GM21526 (cell line): ENCODE measurements around the gene PDE4D.

ENCODE experiments used
- ATAC-seq: cut with Tn5 transposase; IDR thresholded peaks from one replicate; pipeline ENCODE4 v1.9.1; 2021; ENCODE audit warnings: moderate library complexity; ENCODE audit not compliant: unreplicated experiment, low FRiP score

The PDE4D gene

DNA sequence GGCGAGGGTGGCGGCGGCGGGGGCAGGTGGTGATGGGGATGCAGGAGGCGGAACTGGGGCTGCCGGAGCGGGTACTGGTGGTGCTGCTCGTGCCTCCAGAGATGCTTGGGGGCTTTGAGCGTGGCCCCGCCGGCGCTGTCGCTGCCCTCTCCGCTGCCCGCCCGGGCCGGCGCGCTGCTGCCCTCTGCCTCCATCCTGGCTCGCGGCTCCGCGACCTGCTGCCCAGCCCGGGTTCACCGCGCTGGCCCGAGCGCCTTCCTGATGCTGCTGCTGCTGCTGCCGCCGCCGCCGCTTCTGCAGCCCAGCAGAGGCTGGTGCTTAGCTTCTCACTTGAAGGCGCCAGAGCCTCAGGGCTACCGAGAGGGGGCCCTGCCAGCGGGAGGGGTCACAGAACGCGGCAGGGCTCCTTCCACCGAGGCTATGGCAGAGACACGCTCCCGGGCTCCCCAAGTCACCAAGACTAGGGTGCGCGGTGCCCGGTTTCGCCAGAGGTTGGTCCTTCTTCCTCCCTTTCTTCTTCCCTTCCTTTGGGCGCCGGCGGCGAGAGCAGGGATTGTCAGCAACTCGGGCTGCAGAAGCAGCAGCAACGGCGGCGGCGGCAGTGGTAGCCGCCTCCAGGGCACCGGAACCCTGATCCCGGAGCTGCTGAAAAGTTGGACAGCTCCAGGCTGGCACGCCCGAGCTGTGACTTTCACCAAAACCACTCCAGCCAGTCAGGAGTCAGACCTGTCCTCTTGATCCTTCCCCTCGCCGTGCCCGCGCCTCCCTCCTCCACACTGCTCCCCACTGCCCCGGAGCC lies at the start of gene PDE4D:
TSS of gene PDE4D (minus strand) at position 298 of the 799 bp plus-strand sequence.
- no peak for ATAC-seq

DNA sequence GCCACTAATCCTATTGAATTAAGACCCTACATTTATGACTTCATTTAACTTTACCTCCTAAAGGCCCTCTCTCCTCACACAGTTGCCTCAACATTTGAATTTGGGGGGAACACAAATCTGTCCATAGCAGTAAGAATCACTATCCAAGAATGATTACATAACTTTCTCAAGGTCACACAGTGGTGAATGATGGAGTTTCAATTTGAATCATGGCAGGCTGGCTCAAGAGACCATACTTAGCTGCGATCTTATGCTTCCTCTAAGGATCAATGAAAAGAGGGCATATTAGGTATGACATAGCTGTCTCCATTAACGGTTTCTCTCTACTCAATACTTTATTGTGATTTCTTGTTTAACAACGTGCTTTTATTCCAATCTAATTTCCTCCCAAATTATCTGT lies 44.1 kb upstream of the PDE4D start:
- no peak for ATAC-seq

DNA sequence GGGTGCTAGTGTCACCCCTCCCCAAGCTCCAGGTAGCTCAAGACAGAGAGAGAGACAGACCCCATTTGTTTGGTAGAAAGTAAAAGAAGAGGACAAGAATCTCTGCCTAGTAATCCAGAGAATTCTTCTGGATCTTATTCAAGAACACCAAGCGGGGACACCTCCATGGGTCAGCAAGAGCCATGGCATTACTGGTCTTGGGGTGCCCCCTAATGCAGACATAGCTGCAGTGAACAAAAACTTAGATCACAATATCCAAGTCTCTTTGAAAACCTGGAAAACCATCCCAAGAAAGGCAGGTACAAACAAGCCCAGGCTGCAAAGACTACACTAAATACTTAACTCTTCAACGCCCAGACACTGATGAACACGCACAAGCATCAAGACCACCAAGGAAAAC lies 29.9 kb upstream of the PDE4D start:
- no peak for ATAC-seq

DNA sequence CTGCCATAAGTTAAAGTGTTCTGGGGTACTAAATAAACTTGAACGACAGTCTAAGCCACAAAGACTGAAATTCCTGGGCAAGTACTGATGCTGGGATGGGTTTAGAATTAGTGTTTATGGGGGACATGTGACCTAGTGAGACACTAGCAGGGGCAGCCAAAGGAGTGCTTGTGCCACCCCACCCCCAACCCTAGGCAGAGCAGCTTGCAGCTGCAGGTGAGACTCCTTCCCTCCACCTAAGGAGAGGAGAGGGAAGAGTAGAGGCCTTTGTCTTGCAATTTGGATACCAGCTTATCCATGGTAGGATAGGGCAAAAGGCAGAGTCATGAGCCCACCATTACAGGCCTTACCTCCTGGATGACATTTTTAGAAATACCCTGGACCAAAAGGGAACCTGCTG lies 28.7 kb upstream of the PDE4D start:
- no peak for ATAC-seq

DNA sequence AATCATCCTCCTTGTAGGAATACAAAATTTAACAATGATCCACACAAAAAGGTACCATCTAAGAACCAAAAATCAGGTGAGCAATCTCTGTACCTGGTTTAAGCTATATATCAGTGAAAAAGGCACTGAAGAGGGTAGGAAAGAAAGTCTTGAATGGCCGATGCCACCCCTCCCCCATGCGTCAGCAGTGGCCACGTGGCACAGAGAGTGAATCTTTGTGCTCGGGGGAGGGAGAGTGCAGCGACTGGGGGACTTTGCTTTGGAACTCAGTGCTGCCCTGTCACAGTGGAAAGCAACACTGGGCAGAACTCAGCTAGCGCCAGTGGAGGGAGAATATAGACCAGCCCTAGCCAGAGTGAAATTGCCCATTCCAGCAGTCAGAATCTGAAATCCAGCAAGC lies 28.3 kb upstream of the PDE4D start:
- no peak for ATAC-seq

DNA sequence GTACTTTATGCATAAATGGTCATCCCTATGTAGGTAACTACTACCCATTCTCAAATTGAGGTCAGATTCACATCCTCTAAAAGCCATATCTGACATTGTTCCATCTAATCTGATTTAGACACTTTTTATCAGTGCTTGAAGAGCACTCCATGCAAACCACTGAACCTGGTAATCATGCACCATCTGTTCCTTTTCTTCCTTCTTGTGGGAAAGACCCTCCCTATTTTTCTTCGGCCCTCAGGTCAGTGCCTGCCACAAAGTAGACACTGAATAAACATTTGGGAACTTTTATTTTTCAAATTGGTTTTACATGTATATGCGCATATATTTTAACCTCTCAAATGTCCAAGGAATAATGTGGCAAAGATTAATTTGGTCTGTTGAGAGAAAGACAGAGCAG lies 26.0 kb upstream of the PDE4D start:
- no peak for ATAC-seq

DNA sequence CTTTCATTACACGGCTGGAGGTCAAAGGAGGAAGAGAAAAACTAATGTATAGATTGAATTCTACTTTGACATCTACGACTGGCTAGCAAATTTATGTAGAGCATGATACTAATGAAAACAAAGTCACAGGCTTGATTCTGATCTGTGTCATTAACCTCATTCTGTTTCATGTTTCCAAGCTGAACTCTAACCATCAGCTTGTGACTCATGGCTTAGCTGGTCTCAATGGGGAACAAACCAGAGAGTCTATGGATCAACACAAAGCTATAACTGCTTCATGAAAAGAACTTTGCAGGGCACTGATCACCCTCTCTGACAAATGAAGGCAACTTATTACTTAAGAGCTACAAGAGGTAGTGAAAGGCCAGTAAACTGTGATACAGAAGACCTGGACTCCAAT lies 23.6 kb upstream of the PDE4D start:
- ATAC-seq = no peak

DNA sequence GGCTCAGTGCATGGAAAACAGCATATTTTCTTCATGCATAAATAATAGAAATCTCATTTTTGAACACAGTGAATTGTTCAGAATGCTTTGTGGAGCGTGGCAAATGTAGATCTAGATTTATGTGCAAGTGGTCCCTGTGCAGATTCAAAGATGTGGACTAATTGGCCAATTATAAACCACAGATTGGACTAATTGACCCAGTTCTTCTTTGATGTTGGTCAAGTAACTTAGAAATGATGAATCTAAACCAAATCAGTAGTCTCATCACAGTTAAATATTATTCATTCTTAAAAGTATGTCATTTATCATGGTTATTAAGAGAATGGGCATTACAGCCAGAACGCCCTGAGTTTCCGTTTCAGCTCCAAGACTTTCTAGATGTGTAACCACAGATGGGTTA lies 11.7 kb upstream of the PDE4D start:
- ATAC-seq = no peak

DNA sequence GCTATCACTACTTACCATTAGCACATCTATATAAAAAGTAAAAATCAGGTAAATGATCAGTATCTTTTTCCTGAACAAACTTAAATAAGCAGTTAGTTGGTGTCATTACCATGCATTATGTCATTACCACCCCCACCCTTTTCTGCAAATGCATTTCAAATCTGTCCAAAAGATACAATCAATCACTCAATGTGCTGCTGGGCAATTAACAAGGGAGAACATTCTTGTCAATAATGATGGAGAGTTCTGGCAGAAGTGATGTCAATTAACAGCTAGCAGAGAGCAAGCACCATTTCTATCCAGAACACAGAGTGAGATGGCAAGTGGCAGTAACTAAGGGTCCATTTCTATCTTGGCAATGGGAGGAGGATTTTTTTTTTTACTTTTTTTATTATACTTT lies 3.5 kb upstream of the PDE4D start:
- no peak for ATAC-seq

DNA sequence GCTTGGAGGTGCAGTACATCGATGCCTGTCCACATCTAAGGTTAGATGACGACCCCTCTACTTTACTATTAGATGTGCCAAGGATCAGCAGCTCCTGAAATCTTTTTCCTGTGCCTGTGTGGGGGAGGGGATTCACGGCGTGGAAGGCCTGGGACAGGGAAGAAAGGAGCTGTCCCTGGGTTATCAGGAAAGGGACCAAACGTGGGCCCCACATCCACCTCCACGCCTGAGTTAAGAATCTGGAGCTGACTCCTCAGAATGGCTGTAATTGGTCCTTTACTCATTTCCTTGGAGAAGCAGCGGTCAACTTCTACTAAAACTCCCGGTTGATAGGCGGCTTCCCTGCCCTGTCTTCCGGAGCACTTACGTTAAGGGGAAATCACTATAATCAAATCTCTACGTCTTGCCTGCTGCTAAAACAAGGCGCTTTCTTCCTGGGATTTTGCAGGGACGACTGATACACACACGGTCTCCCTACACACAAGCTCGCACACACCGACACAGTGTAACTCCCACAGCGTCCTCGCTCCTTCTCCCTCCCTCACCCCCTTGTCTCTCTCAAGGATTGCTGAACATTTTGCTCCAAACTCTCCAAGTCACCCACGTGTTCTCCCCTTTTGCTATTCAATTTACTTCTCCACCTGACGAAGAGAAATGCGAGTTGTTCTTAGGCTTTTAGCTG lies 1.4 kb downstream of the PDE4D start:
- no peak for ATAC-seq

DNA sequence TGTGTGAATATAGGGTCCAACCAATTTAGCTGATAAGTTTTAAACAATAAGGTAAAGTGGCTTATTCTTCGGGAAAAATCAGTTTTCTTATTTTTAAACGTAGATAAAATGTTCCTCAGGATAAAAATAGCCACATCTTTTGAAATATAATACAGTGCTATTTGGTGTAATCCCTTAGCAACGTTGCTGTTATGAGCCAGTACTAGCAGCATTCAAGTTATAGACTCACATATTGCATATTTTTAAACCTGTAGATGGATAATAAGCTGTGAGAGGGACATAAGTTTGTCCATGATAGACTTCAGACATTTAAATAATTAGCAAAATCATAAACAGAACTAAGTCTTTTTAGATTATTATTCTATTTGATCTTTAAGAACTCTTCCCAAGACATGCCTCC lies 6.3 kb downstream of the PDE4D start:
- ATAC-seq = no peak

DNA sequence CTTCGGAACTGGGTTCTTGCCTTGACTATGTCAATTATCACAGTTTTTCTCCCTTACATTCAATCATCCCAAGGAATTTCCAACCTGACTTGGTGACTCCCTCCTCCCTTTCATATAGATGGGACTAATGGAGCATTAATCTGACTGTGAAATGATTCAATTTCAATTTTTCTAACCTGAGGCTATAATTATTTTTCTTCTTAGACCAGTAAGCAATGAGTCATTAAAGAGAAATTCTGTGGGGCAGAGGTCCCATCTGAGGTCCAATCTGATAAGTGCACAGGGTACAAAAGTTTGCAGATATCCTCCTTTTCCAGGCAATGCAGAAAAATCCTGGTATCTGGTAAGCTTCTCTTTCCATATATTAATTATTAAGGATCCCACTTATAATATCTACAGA lies 18.9 kb downstream of the PDE4D start:
- no peak for ATAC-seq

DNA sequence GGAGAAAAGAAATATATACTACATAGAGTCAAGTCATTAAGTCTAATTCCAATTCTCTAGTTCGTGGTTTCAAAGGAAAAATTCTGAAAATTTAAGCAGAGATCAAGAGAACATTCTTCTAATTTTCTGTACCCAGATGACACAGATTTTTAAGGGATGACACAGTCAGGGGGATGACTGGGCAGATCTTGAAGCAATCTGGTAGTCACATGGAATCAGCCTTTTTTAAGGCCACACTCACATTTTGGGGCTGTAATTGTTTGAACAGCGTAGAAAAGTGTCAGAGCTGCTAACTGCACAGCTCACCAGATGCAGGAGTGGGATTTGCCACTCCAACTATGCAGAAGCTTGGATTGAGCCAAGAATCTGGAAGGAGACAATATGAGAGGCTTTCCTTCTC lies 20.4 kb downstream of the PDE4D start:
- no peak for ATAC-seq

DNA sequence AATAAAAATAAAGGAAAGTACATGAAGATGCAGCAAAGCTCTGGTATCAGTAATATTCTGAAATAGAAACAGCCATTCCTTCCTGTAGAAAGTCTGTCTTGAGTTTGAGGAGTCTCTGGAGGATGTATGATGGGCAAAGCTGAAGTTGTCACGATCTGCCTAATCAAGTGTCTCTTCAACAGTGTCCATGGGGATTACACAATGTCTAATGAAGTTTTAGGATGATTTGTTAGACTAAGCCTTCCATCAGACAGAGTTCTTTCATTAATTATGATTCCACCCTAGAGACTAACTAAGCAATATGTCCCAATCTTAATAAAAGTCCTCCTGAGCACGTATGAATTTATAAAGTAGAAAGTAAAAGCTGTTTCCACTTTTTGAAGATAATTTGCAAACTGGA lies 26.9 kb downstream of the PDE4D start:
- ATAC-seq = no peak

DNA sequence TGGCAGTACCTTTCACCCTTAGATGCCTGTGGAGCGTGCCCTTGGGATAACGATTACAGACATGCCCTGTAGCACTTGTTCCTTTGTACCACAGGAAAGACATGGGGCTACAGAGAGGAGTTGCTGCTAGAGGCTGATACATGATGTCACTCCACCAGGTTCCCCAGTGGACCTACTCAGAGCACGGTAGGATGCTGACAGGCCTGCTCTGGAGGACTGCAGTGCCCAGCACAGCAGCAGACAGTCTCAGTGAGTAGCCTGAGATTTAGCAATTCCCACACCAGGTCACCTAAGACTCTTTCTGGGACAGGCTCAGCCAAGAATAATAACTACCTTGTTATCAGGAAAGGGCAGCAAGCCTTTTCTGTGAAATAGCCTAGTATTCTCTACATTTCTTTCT lies 28.8 kb downstream of the PDE4D start:
- no peak for ATAC-seq

DNA sequence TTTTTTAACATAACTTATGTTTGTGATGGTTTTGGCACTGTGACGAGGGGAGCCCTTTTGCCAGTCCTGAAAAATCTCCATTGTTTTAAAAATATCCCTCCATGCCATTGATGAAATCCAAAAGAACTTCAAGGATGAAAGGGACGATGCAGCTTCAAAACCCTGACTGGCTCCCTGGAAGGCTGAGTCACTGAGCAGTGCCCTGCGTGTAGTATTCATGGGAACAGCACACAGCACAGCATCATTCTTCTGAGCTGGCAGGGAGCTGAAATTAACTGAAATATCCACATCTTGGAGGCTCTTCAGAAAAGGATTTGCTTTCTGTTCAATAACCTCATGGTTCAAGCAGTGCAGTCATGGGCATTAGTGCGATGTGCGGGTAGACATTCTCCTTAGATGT lies 29.7 kb downstream of the PDE4D start:
- ATAC-seq = no peak

DNA sequence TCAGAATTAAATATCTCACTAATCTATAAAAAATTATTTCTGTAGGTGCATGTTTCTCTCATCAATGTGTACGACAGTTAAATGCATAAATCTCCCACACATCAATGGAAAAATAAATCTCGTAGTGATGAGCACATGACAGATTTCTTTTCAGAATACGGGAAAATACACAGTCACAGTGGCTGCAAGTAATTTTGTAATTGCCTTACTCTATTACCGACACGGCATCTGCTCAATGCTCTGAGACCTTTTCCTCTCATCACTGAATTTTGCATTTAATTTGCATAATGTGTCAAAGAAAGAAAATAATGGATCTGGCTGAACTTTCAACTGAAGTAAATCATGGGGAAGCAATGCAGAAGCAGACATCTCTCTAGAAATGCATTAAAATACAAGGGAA lies 37.2 kb downstream of the PDE4D start:
- no peak for ATAC-seq

DNA sequence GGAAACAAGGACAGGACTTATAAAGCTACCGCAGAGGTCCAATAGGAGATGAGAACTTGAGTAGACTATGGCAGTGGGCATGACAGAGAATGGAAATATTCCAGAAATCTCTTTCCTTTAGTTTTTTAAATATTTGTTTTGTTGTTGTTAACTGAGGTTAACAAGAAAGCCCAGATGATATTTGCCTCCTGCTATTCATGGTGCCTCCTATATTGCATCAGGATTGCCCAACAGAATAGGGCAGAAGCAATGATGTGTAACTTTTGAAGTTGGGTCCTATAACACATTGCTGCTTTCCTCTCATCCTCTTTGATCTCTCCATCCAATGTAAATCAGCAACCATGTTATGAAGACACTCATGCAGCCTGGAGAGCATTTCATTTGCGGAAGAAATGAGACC lies 42.8 kb downstream of the PDE4D start:
- no peak for ATAC-seq

DNA sequence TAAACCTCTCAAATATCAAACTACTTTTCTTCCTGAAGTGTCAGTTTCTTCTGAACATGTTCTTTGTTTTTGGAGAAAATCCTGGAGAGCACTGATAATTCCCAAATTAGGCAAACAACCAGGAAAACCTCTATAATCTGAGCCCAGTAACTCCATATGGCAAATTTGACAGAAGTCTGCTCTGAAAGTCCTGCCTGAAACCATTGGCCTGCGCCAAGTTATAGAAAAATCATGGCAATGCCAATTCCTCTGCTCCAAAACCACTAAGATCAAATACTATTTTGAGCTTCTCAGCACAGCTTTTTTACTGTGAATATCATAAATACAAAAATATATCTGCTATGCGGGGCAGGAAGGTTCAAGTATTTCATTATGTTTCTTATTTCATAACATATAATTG lies 45.9 kb downstream of the PDE4D start:
- ATAC-seq = no peak

DNA sequence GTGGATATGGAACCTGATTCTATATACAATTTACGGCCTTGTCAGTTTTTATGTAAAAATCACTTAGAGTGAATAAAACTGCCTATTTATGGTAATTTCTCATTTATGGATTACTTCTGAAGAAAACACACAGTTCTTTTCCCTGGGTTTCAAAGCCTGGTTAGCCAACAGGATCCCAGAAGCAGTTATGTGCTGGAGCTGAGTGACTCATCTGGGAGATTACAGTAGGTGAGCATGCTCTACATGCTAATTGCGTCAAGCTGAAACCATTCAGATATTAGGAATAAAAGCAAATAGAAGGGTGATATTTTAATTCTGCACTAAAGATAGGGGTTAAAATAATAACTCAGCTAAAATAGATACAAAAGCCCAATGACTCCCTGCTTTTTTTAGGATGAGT lies 47.8 kb downstream of the PDE4D start:
- no peak for ATAC-seq

DNA sequence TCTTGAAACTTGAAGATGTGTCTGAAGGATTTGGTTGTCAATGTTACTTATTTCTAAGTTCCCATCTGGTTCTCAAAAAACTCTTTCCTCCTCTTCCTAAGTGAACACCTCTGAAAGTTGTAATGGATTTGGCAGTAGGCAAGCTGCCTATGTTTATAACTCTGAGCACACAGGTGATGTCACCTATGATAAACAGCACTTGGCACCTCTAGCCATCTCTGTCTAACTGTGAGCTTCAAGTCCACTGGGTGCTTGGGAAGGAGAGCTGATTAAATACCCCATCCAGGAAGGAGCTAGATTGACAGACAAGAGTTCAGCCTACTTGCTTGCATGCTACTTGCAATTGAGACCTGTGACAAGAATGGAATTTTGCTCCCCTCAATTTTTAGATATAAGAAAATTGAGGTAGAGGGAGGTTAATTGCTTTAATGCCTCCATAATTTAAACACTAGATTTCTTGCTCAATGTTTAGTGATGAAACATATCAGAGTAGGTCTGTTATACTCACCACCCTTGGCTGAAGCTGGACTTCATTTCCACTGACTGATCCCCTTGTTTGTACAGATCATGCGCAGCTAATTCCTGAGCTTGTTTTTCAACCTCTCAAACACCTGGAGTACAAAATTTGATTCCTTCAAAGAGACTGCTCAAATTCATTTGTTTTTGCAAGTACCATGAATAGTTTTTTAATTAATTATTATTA lies 49.9 kb downstream of the PDE4D start:
- no peak for ATAC-seq

DNA sequence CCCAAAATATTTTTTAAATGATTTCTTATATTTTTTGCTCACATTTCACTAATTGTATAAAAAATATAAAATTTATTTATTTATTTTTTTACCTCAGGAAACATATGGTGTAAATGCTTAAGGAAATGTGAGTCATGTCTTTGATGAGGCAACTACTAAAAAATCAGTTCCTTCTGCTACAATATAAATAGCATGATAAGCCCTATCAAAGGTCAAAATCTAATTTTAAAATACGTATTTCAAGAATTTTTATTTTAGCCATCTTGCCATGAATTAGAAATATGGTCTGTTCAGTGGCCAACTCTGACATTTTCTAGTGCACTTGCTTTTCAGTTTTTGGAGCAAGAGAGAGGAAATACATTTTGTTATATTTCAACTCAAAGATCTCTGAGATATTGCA lies 50.5 kb downstream of the PDE4D start:
- ATAC-seq = no peak
